ENCODE measurements around the gene REST.
A peak's percentile ranks its signal among the peaks of the same experiment; 100 is the strongest.
"Not testable (repeated sequence)": the region's sequence is repeated elsewhere in the genome, so short reads cannot be mapped to it uniquely, and the experiment has no call there.

The REST gene, protein sequence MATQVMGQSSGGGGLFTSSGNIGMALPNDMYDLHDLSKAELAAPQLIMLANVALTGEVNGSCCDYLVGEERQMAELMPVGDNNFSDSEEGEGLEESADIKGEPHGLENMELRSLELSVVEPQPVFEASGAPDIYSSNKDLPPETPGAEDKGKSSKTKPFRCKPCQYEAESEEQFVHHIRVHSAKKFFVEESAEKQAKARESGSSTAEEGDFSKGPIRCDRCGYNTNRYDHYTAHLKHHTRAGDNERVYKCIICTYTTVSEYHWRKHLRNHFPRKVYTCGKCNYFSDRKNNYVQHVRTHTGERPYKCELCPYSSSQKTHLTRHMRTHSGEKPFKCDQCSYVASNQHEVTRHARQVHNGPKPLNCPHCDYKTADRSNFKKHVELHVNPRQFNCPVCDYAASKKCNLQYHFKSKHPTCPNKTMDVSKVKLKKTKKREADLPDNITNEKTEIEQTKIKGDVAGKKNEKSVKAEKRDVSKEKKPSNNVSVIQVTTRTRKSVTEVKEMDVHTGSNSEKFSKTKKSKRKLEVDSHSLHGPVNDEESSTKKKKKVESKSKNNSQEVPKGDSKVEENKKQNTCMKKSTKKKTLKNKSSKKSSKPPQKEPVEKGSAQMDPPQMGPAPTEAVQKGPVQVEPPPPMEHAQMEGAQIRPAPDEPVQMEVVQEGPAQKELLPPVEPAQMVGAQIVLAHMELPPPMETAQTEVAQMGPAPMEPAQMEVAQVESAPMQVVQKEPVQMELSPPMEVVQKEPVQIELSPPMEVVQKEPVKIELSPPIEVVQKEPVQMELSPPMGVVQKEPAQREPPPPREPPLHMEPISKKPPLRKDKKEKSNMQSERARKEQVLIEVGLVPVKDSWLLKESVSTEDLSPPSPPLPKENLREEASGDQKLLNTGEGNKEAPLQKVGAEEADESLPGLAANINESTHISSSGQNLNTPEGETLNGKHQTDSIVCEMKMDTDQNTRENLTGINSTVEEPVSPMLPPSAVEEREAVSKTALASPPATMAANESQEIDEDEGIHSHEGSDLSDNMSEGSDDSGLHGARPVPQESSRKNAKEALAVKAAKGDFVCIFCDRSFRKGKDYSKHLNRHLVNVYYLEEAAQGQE

GRCh38 chr4:56907489-56908205 lies at the start of gene REST:
Gene REST (plus strand): TSS chr4:56907900. CDS start chr4:56910639, 2,739 bp downstream.
- peak; percentile 14 for DNase-seq

GRCh38 chr4:56859841-56860240 lies 47.9 kb upstream of the REST start:
- DNase-seq: no peak

- no peak for DNase-seq
Observed at GRCh38 chr4:56860781-56861180, 46.9 kb upstream of the REST start.

DNA sequence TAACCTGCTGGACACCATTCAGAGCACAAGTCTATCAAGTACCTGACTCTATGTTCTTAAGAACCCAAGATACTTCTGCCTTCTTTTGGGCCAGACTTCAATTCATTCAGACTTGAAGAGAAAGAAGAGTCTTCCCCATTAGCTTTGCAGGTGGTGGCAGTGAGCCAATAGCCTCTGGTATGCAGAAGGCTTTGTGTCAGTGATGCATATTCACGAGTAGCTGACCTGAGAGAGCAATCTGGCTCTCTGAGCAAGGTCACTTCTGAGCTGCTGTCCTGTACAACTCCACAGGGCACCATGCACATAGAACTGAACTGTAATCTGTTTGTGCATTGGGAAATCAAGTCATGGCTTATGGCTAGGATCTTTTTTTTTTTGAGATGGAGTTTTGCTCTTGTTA lies 46.3 kb upstream of the REST start:
- no peak for DNase-seq

GRCh38 chr4:56863441-56864139 lies 44.1 kb upstream of the REST start:
- no peak for DNase-seq

DNA sequence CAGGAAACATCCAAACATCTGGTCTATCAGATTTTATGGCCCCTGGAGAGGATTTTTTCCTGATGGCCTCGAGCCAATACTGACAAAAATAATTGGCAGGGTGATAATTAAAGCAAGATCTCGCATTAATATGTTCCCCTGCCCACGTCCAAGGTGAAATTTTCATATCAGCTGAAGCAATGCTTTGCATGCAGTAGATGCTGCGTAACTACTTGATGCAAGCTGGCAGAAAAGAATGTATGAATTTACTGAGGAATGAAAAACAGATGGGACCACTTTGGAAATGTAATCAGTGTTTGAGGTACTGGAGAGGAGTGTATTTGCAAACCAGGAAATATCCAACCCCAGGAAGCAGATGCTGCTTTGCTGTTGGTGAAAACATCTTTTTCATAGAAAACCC lies 36.8 kb upstream of the REST start:
- peak; percentile 85 for DNase-seq

DNA sequence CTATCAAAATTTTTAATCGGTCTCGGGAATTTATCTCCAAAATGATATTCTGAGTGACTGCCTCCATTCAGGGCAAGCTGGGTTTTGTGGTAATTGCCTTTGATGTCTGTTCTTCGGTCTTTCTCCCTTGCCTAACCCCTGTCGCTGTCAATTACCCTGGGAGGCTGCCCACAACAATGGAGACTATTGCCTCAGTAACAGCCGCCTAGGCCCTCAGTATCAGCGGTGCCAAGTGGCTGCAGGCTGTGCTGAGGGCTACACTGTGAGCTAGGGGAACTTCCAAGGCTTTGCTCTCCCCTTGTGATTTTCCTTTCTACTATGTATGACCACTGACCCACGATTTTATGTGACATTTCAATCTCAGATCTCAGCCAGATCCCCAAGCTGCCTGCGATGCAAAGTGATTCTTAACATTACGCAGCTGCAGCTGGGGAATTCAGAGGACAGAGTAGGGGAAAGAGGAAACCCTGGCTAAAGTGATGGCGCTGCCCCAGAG lies 36.3 kb upstream of the REST start:
- DNase-seq: no peak

DNA sequence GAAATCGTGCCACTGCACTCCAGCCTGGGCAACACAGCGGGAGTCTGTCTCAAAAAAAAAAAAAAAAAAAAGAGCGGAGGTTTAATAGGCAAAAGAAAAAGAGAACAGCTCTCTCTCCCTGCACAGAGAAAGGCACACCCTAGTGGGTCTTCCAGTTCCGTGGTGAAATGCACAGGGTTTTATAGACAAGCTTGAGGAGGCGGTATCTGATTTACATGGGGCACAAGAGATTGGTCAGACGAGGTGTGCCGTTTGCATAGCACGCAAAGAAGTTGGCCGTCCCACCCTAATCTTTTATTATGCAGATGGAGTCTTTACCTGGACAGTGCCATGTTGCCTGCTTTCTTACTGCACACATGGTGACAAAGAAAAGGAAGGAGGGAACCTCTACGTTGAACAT lies 33.5 kb upstream of the REST start:
- no peak for DNase-seq

GRCh38 chr4:56874923-56875322 lies 32.8 kb upstream of the REST start:
- no peak for DNase-seq

DNA sequence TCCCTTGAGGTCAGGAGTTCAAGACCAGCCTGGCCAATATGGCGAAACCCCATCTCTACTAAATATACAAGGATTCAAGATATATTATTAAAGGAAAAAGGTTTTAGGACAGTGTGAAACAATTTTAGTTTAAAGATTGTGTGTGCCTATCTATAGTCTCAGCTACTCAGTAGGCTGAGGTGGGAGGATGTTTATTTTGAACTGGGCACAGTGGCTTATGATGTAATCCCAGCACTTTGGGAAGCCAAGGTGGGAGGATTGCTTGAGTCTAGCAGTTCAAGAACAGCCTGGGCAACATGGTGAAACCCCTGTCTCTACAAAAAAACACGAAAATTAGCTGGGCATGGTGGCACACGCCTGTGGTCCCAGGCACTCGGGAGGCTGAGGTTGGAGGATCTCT lies 31.4 kb upstream of the REST start:
- no peak for DNase-seq

DNA sequence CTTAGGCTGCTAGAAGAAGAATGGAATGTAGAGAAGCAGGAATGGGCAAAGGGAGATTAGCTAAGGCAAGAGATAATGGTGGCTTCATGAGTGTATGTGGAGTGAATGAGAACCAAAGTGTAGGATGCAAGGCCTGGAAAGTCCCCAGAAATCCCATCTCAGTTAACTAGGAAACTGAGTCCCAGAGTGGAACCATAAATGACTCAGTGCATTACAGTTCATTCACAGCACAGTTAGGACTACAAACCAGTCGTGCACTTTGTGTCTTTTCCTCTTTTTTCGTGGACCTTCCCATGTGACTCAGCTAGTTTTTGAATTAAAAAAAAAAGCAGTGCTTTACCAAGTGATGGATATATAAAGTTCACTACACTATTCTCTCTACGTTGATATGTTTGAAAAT lies 27.7 kb upstream of the REST start:
- DNase-seq: no peak

GRCh38 chr4:56880572-56880971 lies 27.1 kb upstream of the REST start:
- DNase-seq: no peak

- DNase-seq: not testable (repeated sequence)
Observed at GRCh38 chr4:56884511-56884910, 23.2 kb upstream of the REST start.

GRCh38 chr4:56892691-56893090 lies 15.0 kb upstream of the REST start:
- no peak for DNase-seq

DNA sequence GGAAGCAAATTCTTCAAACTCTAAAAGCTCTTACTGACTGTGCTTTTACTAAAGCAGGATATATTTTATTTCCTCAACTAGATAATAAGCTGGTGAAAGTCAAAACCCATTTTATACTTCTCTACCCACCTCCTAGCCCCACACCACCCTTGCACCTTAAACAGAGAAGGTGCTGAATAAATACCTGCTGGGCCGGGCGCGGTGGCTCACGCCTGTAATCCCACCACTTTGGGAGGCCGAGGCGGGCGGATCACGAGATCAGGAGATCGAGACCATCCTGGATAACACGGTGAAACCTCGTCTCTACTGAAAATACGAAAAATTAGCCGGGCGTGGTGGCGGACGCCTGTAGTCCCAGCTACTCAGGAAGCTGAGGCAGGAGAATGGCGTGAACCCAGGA lies 9.9 kb upstream of the REST start:
- not testable (repeated sequence) for DNase-seq

- DNase-seq: not testable (repeated sequence)
Observed at GRCh38 chr4:56900186-56900585, 7.5 kb upstream of the REST start.

DNA sequence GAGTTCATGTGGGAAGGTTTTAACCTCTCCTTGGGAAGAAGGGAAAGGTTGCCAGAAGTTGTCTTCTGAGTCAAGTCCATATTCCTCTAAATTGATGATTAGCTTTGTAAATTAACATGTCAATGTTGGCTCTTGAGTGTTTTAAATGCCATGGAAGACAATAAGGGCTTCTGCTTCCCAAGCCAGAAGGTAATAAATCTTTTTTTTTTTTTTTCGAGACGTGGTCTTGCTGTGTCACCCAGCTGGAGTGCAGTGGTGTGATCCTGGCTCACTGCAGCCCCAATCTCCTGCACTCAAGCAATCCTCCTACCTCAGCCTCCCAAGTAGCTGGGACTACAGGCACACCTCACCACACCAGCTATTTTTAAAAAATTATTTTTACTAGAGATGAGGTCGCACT lies 5.0 kb upstream of the REST start:
- DNase-seq: no peak

DNA sequence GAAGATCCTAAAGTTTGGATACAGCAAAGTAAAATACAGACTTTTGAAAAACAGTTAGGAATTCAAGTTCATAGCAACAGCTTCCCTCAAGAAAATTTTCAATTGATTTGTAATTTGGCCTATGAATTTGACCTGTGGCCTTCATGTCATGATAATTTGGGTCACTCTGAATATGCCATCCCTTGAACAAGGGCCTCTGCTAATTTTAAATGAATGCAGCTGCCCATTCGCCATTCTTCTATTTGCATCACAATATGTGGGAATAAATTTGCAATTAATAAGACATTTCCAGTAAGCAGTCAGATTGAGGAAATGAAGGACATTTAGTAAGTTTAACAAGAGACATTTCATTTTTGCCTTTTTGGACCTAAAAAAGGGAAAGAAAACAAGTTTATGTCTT lies 1.9 kb upstream of the REST start:
- DNase-seq: no peak

GRCh38 chr4:56906489-56907393 lies 959 bp upstream of the REST start:
- DNase-seq: no peak

DNA sequence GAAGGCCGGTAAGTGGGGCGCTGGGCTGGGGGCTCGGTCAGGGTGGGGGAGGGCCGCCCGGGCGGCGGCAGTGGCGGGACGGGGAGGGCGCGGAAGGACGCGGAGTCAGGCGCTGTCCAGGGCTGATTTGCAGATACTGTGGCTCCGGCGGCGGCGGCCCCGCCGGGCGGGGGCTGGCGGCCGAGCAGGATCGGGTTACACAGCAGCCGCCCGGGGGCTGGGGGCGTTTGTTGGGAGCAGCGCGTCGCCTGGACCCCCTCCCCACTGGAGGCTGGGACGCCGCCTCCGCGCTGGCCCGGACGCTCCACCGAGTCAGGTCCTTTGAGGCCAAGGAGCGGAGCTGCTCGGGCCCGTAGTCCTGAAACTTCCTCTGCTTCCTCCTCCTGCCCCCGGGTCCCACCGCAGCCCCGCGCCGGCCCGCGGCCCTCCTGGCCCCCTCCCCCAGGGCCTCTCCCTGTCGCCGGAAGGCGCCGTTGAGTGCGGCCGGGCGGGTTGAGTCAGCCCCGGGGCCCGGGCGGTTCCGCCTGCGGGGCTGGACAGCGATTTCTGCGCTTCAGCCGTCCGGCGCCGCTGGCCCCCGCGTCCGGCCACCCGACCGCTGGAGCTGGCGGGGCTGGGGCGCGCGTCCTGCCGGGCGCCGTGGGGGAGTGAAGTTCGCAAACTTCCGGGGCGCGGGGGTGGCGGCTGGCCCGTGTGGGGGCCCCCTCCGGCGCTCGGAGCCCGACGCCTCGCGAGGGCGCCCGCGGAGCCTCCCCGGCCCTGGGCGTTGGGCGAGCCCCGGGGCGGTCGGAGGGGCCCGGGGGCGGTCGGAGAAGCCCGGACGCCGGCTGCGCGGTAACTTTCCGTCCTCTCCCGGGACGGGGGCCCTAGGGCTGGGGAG lies 746 bp downstream of the REST start:
- no peak for DNase-seq
